ENCODE data around the gene GPRC5C. TPM values are rescaled to one million over a fixed set of nuclear protein-coding genes. Genes with fewer than 3 reads are reported as not detected.

Gene GPRC5C
- polyA plus RNA-seq, 1 donor from 2014 or later: 12.8 TPM

GRCh38 chr17:74424657-74425056 is 7.2 kb upstream of the GPRC5C start:
- Histone ChIP-seq H2AFZ (ENCODE audit: low read depth, low read length) (no peak overlapping the region), H3K27ac (ENCODE audit: low read length) (no peak overlapping the region), H3K4me2 (ENCODE audit: low read length) (no peak overlapping the region), H3K27me3 (ENCODE audit: insufficient read depth, low read depth, low read length) (peaks cover 1% of the 10 kb centered on the region), H3K9me2 (ENCODE audit: insufficient read depth, low read length) (no peaks in the 10 kb centered on the region), H3K36me3 (ENCODE audit: insufficient read depth, low read length) (no peaks in the 10 kb centered on the region), H3K9me3 (ENCODE audit: low read length) (no peaks in the 10 kb centered on the region), H3K79me2 (replicated peaks; ENCODE audit: insufficient read depth, low read length) (no peaks in the 10 kb centered on the region), H3K9ac (ENCODE audit: low read length) (no peak overlapping the region), H3F3A (ENCODE audit: insufficient read depth, low read length, poor library complexity, severe bottlenecking) (no peaks in the 10 kb centered on the region), H3K4me3 (ENCODE audit: low read length) (no peak overlapping the region), H4K20me1 (ENCODE audit: insufficient read depth) (no peaks in the 10 kb centered on the region)
- TF ChIP-seq MXI1 (conservative IDR thresholded peaks at IDR 0.05; ENCODE audit: poor library complexity, severe bottlenecking) (no peak), EP300 (conservative IDR thresholded peaks at IDR 0.05; ENCODE audit: poor library complexity, severe bottlenecking) (no peak), POLR2AphosphoS5 (IDR thresholded peaks at IDR 0.05) (no peak), SMC3 (conservative IDR thresholded peaks at IDR 0.05; ENCODE audit: poor library complexity) (no peak), TAF1 (IDR thresholded peaks at IDR 0.05; ENCODE audit: low read depth) (no peak), CTCF (IDR thresholded peaks at IDR 0.05; ENCODE audit: poor library complexity, severe bottlenecking) (no peak), REST (IDR thresholded peaks at IDR 0.05; ENCODE audit: borderline replicate concordance) (no peak), RAD21 (conservative IDR thresholded peaks at IDR 0.05) (no peak), EZH2 (IDR thresholded peaks at IDR 0.05; ENCODE audit: borderline replicate concordance, insufficient read depth, low read length, poor library complexity, severe bottlenecking) (no peak)

GRCh38 chr17:74426551-74427047 is 5.3 kb upstream of the GPRC5C start:
- Histone ChIP-seq H3K27ac (ENCODE audit: low read length) (no peak overlapping the region), H3K9ac (ENCODE audit: low read length) (no peak overlapping the region), H3K9me3 (ENCODE audit: low read length) (no peaks in the 10 kb centered on the region)

More at GRCh38 chr17:74426551-74427047, 5.3 kb upstream of the GPRC5C start:
- Histone ChIP-seq H3F3A (ENCODE audit: insufficient read depth, low read length, poor library complexity, severe bottlenecking) (no peaks in the 10 kb centered on the region), H3K4me2 (ENCODE audit: low read length) (no peak overlapping the region), H3K36me3 (ENCODE audit: insufficient read depth, low read length) (no peaks in the 10 kb centered on the region), H3K79me2 (replicated peaks; ENCODE audit: insufficient read depth, low read length) (no peaks in the 10 kb centered on the region), H2AFZ (ENCODE audit: low read depth, low read length) (no peak overlapping the region), H3K4me3 (ENCODE audit: low read length) (no peak overlapping the region), H3K9me2 (ENCODE audit: insufficient read depth, low read length) (no peaks in the 10 kb centered on the region), H4K20me1 (ENCODE audit: insufficient read depth) (no peaks in the 10 kb centered on the region), H3K27me3 (ENCODE audit: insufficient read depth, low read depth, low read length) (peaks cover 21% of the 10 kb centered on the region)
- TF ChIP-seq SMC3 (conservative IDR thresholded peaks at IDR 0.05; ENCODE audit: poor library complexity) (no peak), MXI1 (conservative IDR thresholded peaks at IDR 0.05; ENCODE audit: poor library complexity, severe bottlenecking) (no peak), EZH2 (IDR thresholded peaks at IDR 0.05; ENCODE audit: borderline replicate concordance, insufficient read depth, low read length, poor library complexity, severe bottlenecking) (no peak), RAD21 (conservative IDR thresholded peaks at IDR 0.05) (no peak), TAF1 (IDR thresholded peaks at IDR 0.05; ENCODE audit: low read depth) (no peak), POLR2AphosphoS5 (IDR thresholded peaks at IDR 0.05) (no peak), REST (IDR thresholded peaks at IDR 0.05; ENCODE audit: borderline replicate concordance) (no peak), CTCF (IDR thresholded peaks at IDR 0.05; ENCODE audit: poor library complexity, severe bottlenecking) (no peak), EP300 (conservative IDR thresholded peaks at IDR 0.05; ENCODE audit: poor library complexity, severe bottlenecking) (no peak)

Data from neural cell (in vitro differentiated cells).